ENCODE measurements around the gene WDR81. TPM values are rescaled to one million over a fixed set of nuclear protein-coding genes. Genes with fewer than 3 reads are reported as not detected.

The WDR81 gene
- total and polyA plus RNA-seq, 2 experiments from 2014 or later, result 4.4 to 23.9 TPM

GRCh38 chr17:1733759-1734158 lies 9.3 kb downstream of the WDR81 start:
- Histone ChIP-seq H4K20me1 (ENCODE audit: insufficient read depth) (no peaks in the 10 kb centered on the region), H3K27me3 (replicated peaks; ENCODE audit: insufficient read depth) (no peaks in the 10 kb centered on the region), H3K9me2 (ENCODE audit: insufficient read depth) (no peaks in the 10 kb centered on the region), H2AFZ (no peak overlapping the region), H3K27ac (no peak overlapping the region), H3K79me2 (ENCODE audit: insufficient read depth) (0 out of 2 replicates have a peak, but pooled peaks cover 5% of the 10 kb centered on the region), H3K9ac (no peak overlapping the region), H3F3A (ENCODE audit: insufficient read depth) (peaks cover 7% of the 10 kb centered on the region; the same call in 1 of the 2 replicates), H3K4me1 (ENCODE audit: insufficient read depth) (peaks cover 18% of the 10 kb centered on the region), H3K4me3 (no peak overlapping the region), H3K36me3 (ENCODE audit: low read depth) (no peaks in the 10 kb centered on the region), H3K9me3 (ENCODE audit: low read depth) (no peaks in the 10 kb centered on the region), H3K4me2 (ENCODE audit: unreplicated experiment) (no peak overlapping the region)
- in situ Hi-C loops (cut with MboI), result no loop called here
- WGBS, 2 experiments (ENCODE audit: low coverage in 1 of 2, low lambda C conversion rate in 2 of 2, missing lambda C conversion rate in 2 of 2), result 96 to 98% methylated on average over 29 to 38 of the region's 38 CpGs
- TF ChIP-seq EZH2 (IDR thresholded peaks at IDR 0.05; ENCODE audit: insufficient read depth, poor library complexity, severe bottlenecking), result no peak
- no peak for TF ChIP-seq EZH2phosphoT487 (IDR thresholded peaks at IDR 0.05; ENCODE audit: insufficient read depth, low read depth)
- DNase-seq, result no peak

- no peak overlapping the region for H2AFZ ChIP-seq
- WGBS, 2 experiments (ENCODE audit: low coverage in 1 of 2, low lambda C conversion rate in 2 of 2, missing lambda C conversion rate in 2 of 2), result 97 to 99% methylated on average over 10 of the region's 10 CpGs
These were observed 10.9 kb downstream of the WDR81 start for GRCh38 chr17:1735418-1735817.

GRCh38 chr17:1735834-1736347 lies 11.4 kb downstream of the WDR81 start:
- in situ Hi-C loops (cut with MboI), result no loop called here
- no peak for DNase-seq
- no peak overlapping the region for H2AFZ ChIP-seq
- 95% methylated on average over 14 to 17 of the region's 17 CpGs for WGBS, 2 experiments (ENCODE audit: low coverage in 1 of 2, low lambda C conversion rate in 2 of 2, missing lambda C conversion rate in 2 of 2)
- no peaks in the 10 kb centered on the region for H3F3A ChIP-seq (ENCODE audit: insufficient read depth)
- H3K27ac ChIP-seq, result no peak overlapping the region
- TF ChIP-seq EZH2 (IDR thresholded peaks at IDR 0.05; ENCODE audit: insufficient read depth, poor library complexity, severe bottlenecking) (no peak), EZH2phosphoT487 (IDR thresholded peaks at IDR 0.05; ENCODE audit: insufficient read depth, low read depth) (no peak)
- peaks cover 12% of the 10 kb centered on the region for H3K4me1 ChIP-seq (ENCODE audit: insufficient read depth)
- H3K36me3 ChIP-seq (ENCODE audit: low read depth), result no peaks in the 10 kb centered on the region
- H3K4me3 ChIP-seq, result no peak overlapping the region
- H3K79me2 ChIP-seq (ENCODE audit: insufficient read depth), result 0 out of 2 replicates have a peak, but pooled peaks cover 5% of the 10 kb centered on the region
- H3K9me3 ChIP-seq (ENCODE audit: low read depth), result no peaks in the 10 kb centered on the region
- H4K20me1 ChIP-seq (ENCODE audit: insufficient read depth), result no peaks in the 10 kb centered on the region
- H3K4me2 ChIP-seq (ENCODE audit: unreplicated experiment), result no peak overlapping the region
- no peaks in the 10 kb centered on the region for H3K9me2 ChIP-seq (ENCODE audit: insufficient read depth)
- H3K9ac ChIP-seq, result no peak overlapping the region
- no peaks in the 10 kb centered on the region for H3K27me3 ChIP-seq (replicated peaks; ENCODE audit: insufficient read depth)

More at GRCh38 chr17:1735418-1735817, 10.9 kb downstream of the WDR81 start:
- peaks cover 17% of the 10 kb centered on the region for H3K4me1 ChIP-seq (ENCODE audit: insufficient read depth)
- H3K9me2 ChIP-seq (ENCODE audit: insufficient read depth), result no peaks in the 10 kb centered on the region
- no peaks in the 10 kb centered on the region for H4K20me1 ChIP-seq (ENCODE audit: insufficient read depth)
- H3F3A ChIP-seq (ENCODE audit: insufficient read depth), result no peaks in the 10 kb centered on the region
- in situ Hi-C loops (cut with MboI), result no loop called here
- H3K36me3 ChIP-seq (ENCODE audit: low read depth), result no peaks in the 10 kb centered on the region
- TF ChIP-seq EZH2 (IDR thresholded peaks at IDR 0.05; ENCODE audit: insufficient read depth, poor library complexity, severe bottlenecking), result no peak
- no peak overlapping the region for H3K4me2 ChIP-seq (ENCODE audit: unreplicated experiment)
- H3K9ac ChIP-seq, result no peak overlapping the region
- H3K79me2 ChIP-seq (ENCODE audit: insufficient read depth), result 0 out of 2 replicates have a peak, but pooled peaks cover 5% of the 10 kb centered on the region
- no peaks in the 10 kb centered on the region for H3K9me3 ChIP-seq (ENCODE audit: low read depth)
- H3K27me3 ChIP-seq (replicated peaks; ENCODE audit: insufficient read depth), result no peaks in the 10 kb centered on the region
- no peak overlapping the region for H3K27ac ChIP-seq
- no peak overlapping the region for H3K4me3 ChIP-seq
- DNase-seq, result no peak

- Histone ChIP-seq H3K79me2 (ENCODE audit: insufficient read depth) (no peaks in the 10 kb centered on the region), H4K20me1 (ENCODE audit: insufficient read depth) (no peaks in the 10 kb centered on the region), H3K27me3 (replicated peaks; ENCODE audit: insufficient read depth) (no peaks in the 10 kb centered on the region), H3K9me2 (ENCODE audit: insufficient read depth) (no peaks in the 10 kb centered on the region), H3K9ac (no peak overlapping the region), H3K4me2 (ENCODE audit: unreplicated experiment) (no peak overlapping the region), H3F3A (ENCODE audit: insufficient read depth) (no peaks in the 10 kb centered on the region), H3K4me3 (no peak overlapping the region), H3K27ac (no peak overlapping the region), H3K4me1 (ENCODE audit: insufficient read depth) (peaks cover 7% of the 10 kb centered on the region), H3K9me3 (ENCODE audit: low read depth) (no peaks in the 10 kb centered on the region), H2AFZ (no peak overlapping the region), H3K36me3 (ENCODE audit: low read depth) (no peaks in the 10 kb centered on the region)
- in situ Hi-C loops (cut with MboI), result no loop called here
- TF ChIP-seq EZH2 (IDR thresholded peaks at IDR 0.05; ENCODE audit: insufficient read depth, poor library complexity, severe bottlenecking) (no peak), EZH2phosphoT487 (IDR thresholded peaks at IDR 0.05; ENCODE audit: insufficient read depth, low read depth) (no peak)
- WGBS, 2 experiments (ENCODE audit: low coverage in 1 of 2, low lambda C conversion rate in 2 of 2, missing lambda C conversion rate in 2 of 2), result 78% methylated on average over 17 to 25 of the region's 25 CpGs
- peak; percentile 81 for DNase-seq
These were observed 12.1 kb downstream of the WDR81 start for GRCh38 chr17:1736348-1737281.
